GM18870 (cell line): ENCODE measurements around the gene KRTCAP2.
"Not testable (repeated sequence)": the region's sequence is repeated elsewhere in the genome, so short reads cannot be mapped to it uniquely, and the experiment has no call there.

Experiments
- ATAC-seq: cut with Tn5 transposase; IDR thresholded peaks from one replicate; pipeline ENCODE4 v1.9.1; 2021; ENCODE audit warnings: moderate library complexity; ENCODE audit not compliant: unreplicated experiment

The KRTCAP2 gene

GRCh38 chr1:155172732-155173477, at the start of gene KRTCAP2:
KRTCAP2 (minus strand) TSS chr1:155173304; CDS start chr1:155173224, 80 bp downstream.
- peak; percentile 78 for ATAC-seq

GRCh38 chr1:155220211-155220965, 47.3 kb upstream of the KRTCAP2 start:
- not testable (repeated sequence) for ATAC-seq

- ATAC-seq: no peak
Measured at GRCh38 chr1:155219592-155220031, 46.5 kb upstream of the KRTCAP2 start.

- no peak for ATAC-seq
Measured at GRCh38 chr1:155218854-155219591, 45.9 kb upstream of the KRTCAP2 start.

GRCh38 chr1:155214702-155215101, 41.6 kb upstream of the KRTCAP2 start:
- ATAC-seq: not testable (repeated sequence)

GRCh38 chr1:155212051-155212440, 38.9 kb upstream of the KRTCAP2 start:
- not testable (repeated sequence) for ATAC-seq

- not testable (repeated sequence) for ATAC-seq
Measured at GRCh38 chr1:155211381-155212050, 38.4 kb upstream of the KRTCAP2 start.

GRCh38 chr1:155210314-155211104, 37.4 kb upstream of the KRTCAP2 start:
- no peak for ATAC-seq

- ATAC-seq: no peak
Measured at GRCh38 chr1:155209312-155209721, 36.2 kb upstream of the KRTCAP2 start.

GRCh38 chr1:155208541-155209311, 35.6 kb upstream of the KRTCAP2 start, which contains the start of gene MTX1:
MTX1 (plus strand) TSS chr1:155208695; CDS start chr1:155208805, 110 bp downstream.
- peak; percentile 38 for ATAC-seq

GRCh38 chr1:155207806-155208540, 34.9 kb upstream of the KRTCAP2 start, which contains the start of gene THBS3:
THBS3 (minus strand) TSS chr1:155207897; CDS start chr1:155207876, 21 bp downstream.
- ATAC-seq: no peak

GRCh38 chr1:155206891-155207805, 34.0 kb upstream of the KRTCAP2 start:
- ATAC-seq: no peak

GRCh38 chr1:155205969-155206593, 33.0 kb upstream of the KRTCAP2 start:
- no peak for ATAC-seq

GRCh38 chr1:155205035-155205434, 31.9 kb upstream of the KRTCAP2 start:
- no peak for ATAC-seq

- no peak for ATAC-seq
Measured at GRCh38 chr1:155202731-155203515, 29.8 kb upstream of the KRTCAP2 start.

GRCh38 chr1:155202198-155202597, 29.1 kb upstream of the KRTCAP2 start:
- ATAC-seq: no peak
